Neural progenitor cell (in vitro differentiated cells): ENCODE data around the gene PCSK6. TPM values are rescaled to one million over a fixed set of nuclear protein-coding genes. Genes with fewer than 3 reads are reported as not detected.
"Not testable (repeated sequence)": the region's sequence is repeated elsewhere in the genome, so short reads cannot be mapped to it uniquely, and the experiment has no call there.

Experiments
- DNase-seq: peaks from one replicate; pipeline ENCODE4 v3.0.0-alpha.2; 2016; ENCODE audit warnings: low spot score
- H2AFZ ChIP-seq: fragments of 200-600 bp; sonication (generic); replicated peaks from 2 replicates; pipeline ENCODE4 v1.6.1; 2016; ENCODE audit warnings: antibody characterized with exemption
- H3F3A ChIP-seq: fragments of 200-600 bp; sonication (generic); 2 replicates; pipeline ENCODE4 v1.6.1; 2016; ENCODE audit warnings: antibody characterized with exemption, low read depth
- H3K27ac ChIP-seq: fragments of 200-600 bp; sonication (generic); 2 replicates; pipeline ENCODE4 v1.5.1; 2016; ENCODE audit warnings: mild to moderate bottlenecking
- H3K27me3 ChIP-seq: fragments of 200-600 bp; sonication (generic); 2 replicates; pipeline ENCODE4 v1.6.1; 2016; ENCODE audit warnings: mild to moderate bottlenecking, moderate library complexity
- H3K36me3 ChIP-seq: fragments of 200-600 bp; sonication (generic); 2 replicates; pipeline ENCODE4 v1.5.1; 2016
- H3K4me1 ChIP-seq: fragments of 200-600 bp; sonication (generic); 2 replicates; pipeline ENCODE4 v1.6.1; 2016; ENCODE audit warnings: mixed run types
- H3K4me2 ChIP-seq: fragments of 200-600 bp; sonication (generic); 2 replicates; pipeline ENCODE4 v1.6.1; 2016
- H3K4me3 ChIP-seq: fragments of 200-600 bp; sonication (generic); 2 replicates; pipeline ENCODE4 v1.5.1; 2016
- H3K79me2 ChIP-seq: fragments of 200-600 bp; sonication (generic); 2 replicates; pipeline ENCODE4 v1.6.1; 2016; ENCODE audit warnings: low read depth
- H3K9ac ChIP-seq: fragments of 200-600 bp; sonication (generic); 2 replicates; pipeline ENCODE4 v1.6.1; 2016
- H3K9me3 ChIP-seq: fragments of 200-600 bp; sonication (generic); 2 replicates; pipeline ENCODE4 v1.5.1; 2016; ENCODE audit warnings: low read depth
- H4K20me1 ChIP-seq: fragments of 200-600 bp; sonication (generic); 2 replicates; pipeline ENCODE4 v1.6.1; 2016; ENCODE audit warnings: low read depth
- H3K27ac Mint-ChIP-seq: 3 replicates; pipeline ENCODE4 v1.8.0; 2021; ENCODE audit warnings: mixed read lengths
- H3K27me3 Mint-ChIP-seq: 2 replicates; pipeline ENCODE4 v1.8.0; 2022; ENCODE audit warnings: low read depth, mild to moderate bottlenecking, inconsistent platforms, moderate library complexity, mixed read lengths; ENCODE audit not compliant: insufficient read depth
- H3K36me3 Mint-ChIP-seq: 3 replicates; pipeline ENCODE4 v1.8.0; 2021; ENCODE audit warnings: mixed read lengths
- H3K4me1 Mint-ChIP-seq: 3 replicates; pipeline ENCODE4 v1.8.0; 2021; ENCODE audit warnings: mixed read lengths
- H3K4me3 Mint-ChIP-seq: 3 replicates; pipeline ENCODE4 v1.8.0; 2021; ENCODE audit warnings: mild to moderate bottlenecking, moderate library complexity, mixed read lengths
- H3K9me3 Mint-ChIP-seq: 3 replicates; pipeline ENCODE4 v1.8.0; 2020; ENCODE audit warnings: mixed read lengths
- CTCF ChIP-seq: fragments of 200-600 bp; sonication (generic); IDR thresholded peaks from 2 replicates; pipeline ENCODE4 v1.5.1; 2017; ENCODE audit warnings: antibody characterized with exemption, mild to moderate bottlenecking
- EZH2 ChIP-seq: fragments of 200-600 bp; sonication (generic); IDR thresholded peaks from 2 replicates; pipeline ENCODE4 v1.6.1; 2017; ENCODE audit warnings: antibody characterized with exemption, mild to moderate bottlenecking, moderate library complexity
- EZH2phosphoT487 ChIP-seq: fragments of 200-600 bp; sonication (generic); IDR thresholded peaks from 2 replicates; pipeline ENCODE4 v1.6.1; 2017; ENCODE audit warnings: antibody characterized with exemption
- total RNA-seq: library from RNA; depleted of rRNA; stranded (reverse); fragments of >200 nt; gene quantifications from 2 replicates; pipeline ENCODE4 v1.2.3, GENCODE V29; 2015; ENCODE audit warnings: low replicate concordance

The PCSK6 gene
- total RNA-seq, 1 donor from 2014 or later = 1.9 TPM

DNA sequence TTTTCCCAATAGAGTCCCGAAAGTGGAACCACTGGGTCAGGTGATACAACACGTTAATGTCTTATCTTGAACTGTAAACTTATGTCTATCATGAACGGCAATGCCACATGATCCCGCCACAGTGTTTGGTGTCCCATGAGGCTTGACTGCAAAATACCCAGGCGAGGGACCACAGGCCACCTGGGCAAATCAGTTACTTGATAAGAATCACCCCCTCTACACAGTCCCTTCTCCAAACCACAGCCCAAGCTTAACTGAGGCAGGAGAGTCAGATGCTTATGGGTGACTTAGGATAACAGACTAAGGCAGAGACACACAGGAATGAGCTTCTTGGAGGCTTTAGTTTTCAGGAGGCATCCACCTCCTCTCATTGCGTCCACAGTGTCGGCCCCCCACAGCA lies 151.5 kb downstream of the PCSK6 start:
- peaks cover 13% of the 10 kb centered on the region for H3K9me3 Mint-ChIP-seq
- no peak overlapping the region for H3K4me2 ChIP-seq
- H3K4me1 ChIP-seq = peaks cover 8% of the 10 kb centered on the region
- no peaks in the 10 kb centered on the region for H3K36me3 ChIP-seq
- DNase-seq = no peak
- no peaks in the 10 kb centered on the region for H3F3A ChIP-seq
- H3K79me2 ChIP-seq = no peaks in the 10 kb centered on the region
- H3K9ac ChIP-seq = no peak overlapping the region
- TF ChIP-seq CTCF = no peak
- no peak for TF ChIP-seq EZH2phosphoT487
- no peak for TF ChIP-seq EZH2
- H3K36me3 Mint-ChIP-seq = no peaks in the 10 kb centered on the region
- H3K4me3 ChIP-seq = no peak overlapping the region
- H3K27me3 Mint-ChIP-seq = no peaks in the 10 kb centered on the region
- H4K20me1 ChIP-seq = no peaks in the 10 kb centered on the region
- H3K9me3 ChIP-seq = no peaks in the 10 kb centered on the region
- H3K27ac ChIP-seq = no peak overlapping the region
- H3K4me1 Mint-ChIP-seq = no peaks in the 10 kb centered on the region
- H2AFZ ChIP-seq = no peak overlapping the region
- H3K4me3 Mint-ChIP-seq = no peak overlapping the region
- H3K27ac Mint-ChIP-seq = no peak overlapping the region
- H3K27me3 ChIP-seq = no peaks in the 10 kb centered on the region

DNA sequence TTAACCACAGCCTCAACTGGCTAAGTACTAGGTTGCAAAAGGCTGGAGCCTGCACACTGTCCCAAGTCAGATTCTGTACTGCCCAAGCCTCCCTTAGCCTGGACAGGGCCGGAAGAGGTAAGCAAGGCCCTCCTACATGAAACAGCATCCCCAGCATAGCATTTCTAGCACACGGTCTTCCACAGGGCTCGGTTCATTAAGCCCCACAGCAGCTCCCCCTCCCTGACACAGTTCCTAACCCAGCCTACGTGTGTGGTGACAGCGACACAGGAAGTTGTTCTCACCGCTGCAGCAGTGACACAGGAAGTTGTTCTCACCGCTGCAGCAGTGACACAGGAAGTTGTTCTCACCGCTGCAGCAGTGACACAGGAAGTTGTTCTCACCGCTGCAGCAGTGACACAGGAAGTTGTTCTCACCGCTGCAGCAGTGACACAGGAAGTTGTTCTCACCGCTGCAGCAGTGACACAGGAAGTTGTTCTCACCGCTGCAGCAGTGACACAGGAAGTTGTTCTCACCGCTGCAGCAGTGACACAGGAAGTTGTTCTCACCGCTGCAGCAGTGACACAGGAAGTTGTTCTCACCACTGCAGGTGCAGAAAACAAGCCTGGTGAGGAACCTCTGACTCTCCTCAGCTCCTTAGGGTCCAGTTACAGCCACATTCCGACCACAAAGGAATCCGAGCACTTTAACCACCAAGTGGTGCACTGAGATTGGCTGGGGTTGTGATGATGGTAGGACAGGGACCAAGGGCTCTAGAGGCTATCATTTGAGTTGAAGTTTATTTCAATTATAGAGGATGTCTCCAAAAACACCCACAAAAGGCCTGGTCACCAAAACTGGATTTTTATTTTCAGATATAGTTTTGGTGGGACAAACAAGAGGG lies 155.4 kb downstream of the PCSK6 start:
- H3K9me3 Mint-ChIP-seq = peaks cover 13% of the 10 kb centered on the region
- H3K79me2 ChIP-seq, H3K4me1 ChIP-seq, H3K4me1 Mint-ChIP-seq, H3K27me3 Mint-ChIP-seq, H3K36me3 Mint-ChIP-seq, H3K9ac ChIP-seq, H3K27me3 ChIP-seq, H3K27ac Mint-ChIP-seq, DNase-seq, H2AFZ ChIP-seq, H4K20me1 ChIP-seq, H3K4me3 Mint-ChIP-seq, H3K36me3 ChIP-seq, H3K4me2 ChIP-seq, H3K27ac ChIP-seq, H3K9me3 ChIP-seq, H3F3A ChIP-seq, H3K4me3 ChIP-seq: not testable (repeated sequence)

DNA sequence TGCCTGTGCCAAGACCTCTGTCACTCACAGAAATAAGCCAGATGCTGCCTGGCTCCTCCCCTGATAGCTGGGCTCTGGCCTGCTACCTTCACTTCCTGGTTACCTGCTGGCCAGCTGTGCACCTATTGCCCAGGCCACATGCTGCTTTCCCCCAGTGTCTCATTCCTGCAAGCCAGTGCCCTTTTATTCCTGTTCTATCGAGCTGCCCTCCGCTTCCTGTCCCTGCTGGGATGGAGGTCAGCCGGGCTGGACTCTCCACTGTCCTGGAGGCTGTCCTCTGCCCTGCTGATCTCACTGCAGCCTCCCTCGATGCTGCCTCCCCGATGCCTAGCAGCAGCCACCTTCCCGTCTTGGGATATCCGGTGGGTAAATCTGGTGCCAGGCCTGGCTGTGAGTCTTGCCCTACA lies 157.4 kb downstream of the PCSK6 start:
- no peak overlapping the region for H3K4me3 Mint-ChIP-seq
- Histone ChIP-seq H3K4me1 (no peaks in the 10 kb centered on the region), H3K4me3 (no peak overlapping the region), H3K9ac (no peak overlapping the region), H3K27me3 (peaks cover 4% of the 10 kb centered on the region), H2AFZ (no peak overlapping the region), H3K27ac (no peak overlapping the region), H3K4me2 (no peak overlapping the region), H3K9me3 (no peaks in the 10 kb centered on the region), H3K36me3 (no peaks in the 10 kb centered on the region), H3F3A (no peaks in the 10 kb centered on the region), H3K79me2 (no peaks in the 10 kb centered on the region), H4K20me1 (no peaks in the 10 kb centered on the region)
- DNase-seq = no peak
- H3K27ac Mint-ChIP-seq = no peak overlapping the region
- peaks cover 5% of the 10 kb centered on the region for H3K4me1 Mint-ChIP-seq
- no peaks in the 10 kb centered on the region for H3K36me3 Mint-ChIP-seq
- TF ChIP-seq CTCF (no peak), EZH2 (no peak), EZH2phosphoT487 (no peak)
- H3K27me3 Mint-ChIP-seq = peaks cover 7% of the 10 kb centered on the region
- H3K9me3 Mint-ChIP-seq = peaks cover 13% of the 10 kb centered on the region

DNA sequence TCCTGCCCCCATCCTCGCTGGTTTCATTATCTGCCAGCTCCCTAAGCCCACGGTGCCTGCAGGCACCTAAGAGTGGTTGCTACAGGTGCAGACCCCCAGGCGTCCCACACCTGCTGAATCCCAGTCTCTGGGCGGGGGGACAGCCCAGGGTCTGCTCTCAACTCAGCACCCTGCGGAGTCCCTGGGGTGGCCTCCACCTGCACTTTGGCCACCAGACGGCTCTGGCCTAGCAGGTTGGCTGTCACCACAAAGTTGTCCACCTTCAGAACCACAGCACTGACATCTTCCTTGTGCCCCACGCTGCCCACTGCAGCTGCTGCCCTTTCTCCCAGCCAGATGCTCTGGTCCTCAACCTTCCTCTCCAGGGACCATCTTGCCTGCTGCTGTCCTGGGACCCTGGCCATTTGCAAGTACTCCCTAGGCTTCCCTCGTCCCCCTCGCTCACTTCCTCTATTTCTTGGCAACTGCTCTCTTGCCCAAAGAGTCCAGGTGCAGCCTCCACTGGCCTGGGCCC lies 159.6 kb downstream of the PCSK6 start:
- no peak overlapping the region for H3K27ac ChIP-seq
- no peaks in the 10 kb centered on the region for H3K36me3 ChIP-seq
- H3K27me3 Mint-ChIP-seq = peaks cover 12% of the 10 kb centered on the region
- H3F3A ChIP-seq = no peaks in the 10 kb centered on the region
- no peak overlapping the region for H3K4me3 ChIP-seq
- H3K4me1 ChIP-seq = no peaks in the 10 kb centered on the region
- no peak overlapping the region for H3K27ac Mint-ChIP-seq
- peaks cover 8% of the 10 kb centered on the region for H3K9me3 Mint-ChIP-seq
- no peaks in the 10 kb centered on the region for H3K79me2 ChIP-seq
- H3K9me3 ChIP-seq = no peaks in the 10 kb centered on the region
- no peak overlapping the region for H3K4me2 ChIP-seq
- peaks cover 4% of the 10 kb centered on the region for H3K27me3 ChIP-seq
- H3K4me1 Mint-ChIP-seq = peaks cover 5% of the 10 kb centered on the region
- no peak for DNase-seq
- TF ChIP-seq EZH2 = no peak
- TF ChIP-seq EZH2phosphoT487 = no peak
- TF ChIP-seq CTCF = no peak
- H3K4me3 Mint-ChIP-seq = no peak overlapping the region
- H3K36me3 Mint-ChIP-seq = no peaks in the 10 kb centered on the region
- H3K9ac ChIP-seq = no peak overlapping the region
- no peak overlapping the region for H2AFZ ChIP-seq
- H4K20me1 ChIP-seq = no peaks in the 10 kb centered on the region
